ENCODE data around the gene UBE2B.
"Not testable (repeated sequence)": the region's sequence is repeated elsewhere in the genome, so short reads cannot be mapped to it uniquely, and the experiment has no call there.

The UBE2B gene

GRCh38 chr5:134403951-134404350 lies 32.6 kb downstream of the UBE2B start:
- no peak for DNase-seq

- DNase-seq = no peak
Observed at GRCh38 chr5:134406390-134406789, 35.0 kb downstream of the UBE2B start.

GRCh38 chr5:134409321-134409720 lies 38.0 kb downstream of the UBE2B start:
- no peak for DNase-seq

- DNase-seq = no peak
Observed at GRCh38 chr5:134410822-134411221, 39.5 kb downstream of the UBE2B start.

GRCh38 chr5:134411228-134411545 lies 39.8 kb downstream of the UBE2B start:
- no peak for DNase-seq

- peak; percentile 86 for DNase-seq
Observed at GRCh38 chr5:134411546-134412266, 40.3 kb downstream of the UBE2B start, which contains the start of gene CDKN2AIPNL. TSS of gene CDKN2AIPNL (minus strand) at chr5:134411881. CDS start at chr5:134411854, 27 bp downstream.

GRCh38 chr5:134413046-134413445 lies 41.7 kb downstream of the UBE2B start:
- DNase-seq = no peak

- no peak for DNase-seq
Observed at GRCh38 chr5:134417707-134418106, 46.3 kb downstream of the UBE2B start.

GRCh38 chr5:134418958-134419357 lies 47.6 kb downstream of the UBE2B start:
- DNase-seq = no peak

- DNase-seq = peak; percentile 9
Observed at GRCh38 chr5:134420343-134420742, 49.0 kb downstream of the UBE2B start.

- DNase-seq = not testable (repeated sequence)
Observed at GRCh38 chr5:134421038-134421437, 49.7 kb downstream of the UBE2B start.

GRCh38 chr5:134422791-134423365 lies 51.5 kb downstream of the UBE2B start:
- no peak for DNase-seq

- no peak for DNase-seq
Observed at GRCh38 chr5:134423376-134423775, 52.0 kb downstream of the UBE2B start.

- no peak for DNase-seq
Observed at GRCh38 chr5:134426361-134426760, 55.0 kb downstream of the UBE2B start.

- no peak for DNase-seq
Observed at GRCh38 chr5:134427540-134428041, 56.2 kb downstream of the UBE2B start.

GRCh38 chr5:134430001-134430569 lies 58.7 kb downstream of the UBE2B start:
- DNase-seq = no peak

GRCh38 chr5:134432174-134432573 lies 60.8 kb downstream of the UBE2B start:
- no peak for DNase-seq

GRCh38 chr5:134432677-134433359 lies 61.4 kb downstream of the UBE2B start:
- no peak for DNase-seq

GRCh38 chr5:134435560-134435959 lies 64.2 kb downstream of the UBE2B start:
- peak; percentile 56 for DNase-seq

GRCh38 chr5:134436523-134437339 lies 65.4 kb downstream of the UBE2B start:
- no peak for DNase-seq

GRCh38 chr5:134437340-134437846 lies 66.0 kb downstream of the UBE2B start:
- DNase-seq = no peak

GRCh38 chr5:134437847-134438581 lies 66.6 kb downstream of the UBE2B start:
- DNase-seq = peak; percentile 82
